H1 (cell line): ENCODE results near the gene SLC19A1. TPM values are rescaled to one million over a fixed set of nuclear protein-coding genes. Genes with fewer than 3 reads are reported as not detected.

ENCODE experiments used
- CTBP2 ChIP-seq: IDR thresholded peaks from 2 replicates; pipeline ENCODE4 v1.7.0; 2011; ENCODE audit warnings: borderline replicate concordance, mild to moderate bottlenecking, moderate library complexity, mixed read lengths, low read length; ENCODE audit not compliant: insufficient read depth, insufficient read length
- EZH2 ChIP-seq: fragments of 200-600 bp; sonication (generic); IDR thresholded peaks from 2 replicates; pipeline ENCODE4 v1.7.1; 2012; ENCODE audit warnings: low read depth, mild to moderate bottlenecking, moderate library complexity, low read length, inconsistent platforms; ENCODE audit not compliant: severe bottlenecking
- JUN ChIP-seq: IDR thresholded peaks from 2 replicates; pipeline ENCODE4 v1.6.1; 2011; ENCODE audit warnings: low read depth, mild to moderate bottlenecking, improper control_type of control experiment, low read length
- NANOG ChIP-seq: IDR thresholded peaks from 2 replicates; pipeline ENCODE4 v1.6.1; 2011; ENCODE audit warnings: low read length, low read depth, mild to moderate bottlenecking, inconsistent platforms; ENCODE audit not compliant: insufficient read depth, poor library complexity, severe bottlenecking
- RBBP5 ChIP-seq: IDR thresholded peaks from 2 replicates; pipeline ENCODE4 v1.7.1; 2012; ENCODE audit warnings: low read depth, mild to moderate bottlenecking, inconsistent platforms, low read length, moderate library complexity, borderline replicate concordance
- RNF2 ChIP-seq: fragments of 200-900, 300-1000 bp; sonication (generic); IDR thresholded peaks from 2 replicates; pipeline ENCODE4 v1.7.1; 2016; ENCODE audit warnings: borderline replicate concordance, low read depth, mild to moderate bottlenecking, antibody characterized with exemption, low read length; ENCODE audit not compliant: poor library complexity, severe bottlenecking; ENCODE audit errors: missing control alignments
- SIRT6 ChIP-seq: IDR thresholded peaks from one replicate; pipeline ENCODE4 v1.7.1; 2012; ENCODE audit warnings: low read length, inconsistent platforms
- SUZ12 ChIP-seq: fragments of 200-600 bp; sonication (generic); IDR thresholded peaks from 2 replicates; pipeline ENCODE4 v1.6.1; 2012; ENCODE audit warnings: mild to moderate bottlenecking, inconsistent platforms, low read length, moderate library complexity, mixed read lengths
- TAF7 ChIP-seq: optimal IDR thresholded peaks from 2 replicates; pipeline ENCODE3; 2011; ENCODE audit warnings: low read depth, mild to moderate bottlenecking, inconsistent platforms, low read length, moderate library complexity, borderline replicate concordance
- polyA plus RNA-seq, 7 experiments: library from polyadenylated mRNA; depleted of rRNA in 3 of 7; stranded (reverse) in 5 of 7; unstranded in 2 of 7; fragments of >200 nt in 5 of 7; fragments of 200-250 nt in 2 of 7; gene quantifications; 1 replicate in 5 of 7; 2 replicates in 1 of 7; 4 replicates in 1 of 7; pipeline versions ENCODE4 v1.2.1 to v1.2.3, GENCODE V29; 2011 to 2013; ENCODE audit warnings: missing spikeins in 2 of 7, mixed read lengths in 2 of 7
- total RNA-seq: library from RNA; stranded (reverse); fragmentation: NEBNext Ultra II Directional; extraction: Animal tissue kit (Norgen Biotek cat#: 25700); gene quantifications from 2 replicates; pipeline ENCODE4 v1.2.1, GENCODE V29; 2021
- TF ChIP-seq, protein P1 (sequence below), 3 experiments: IDR thresholded peaks; 1 replicate in 2 of 3; 2 replicates in 1 of 3; pipeline versions ENCODE4 v1.5.1 to v1.6.1; 2011; ENCODE audit warnings: low read length in 3 of 3, mild to moderate bottlenecking in 3 of 3, inconsistent platforms in 2 of 3, low read depth in 1 of 3, moderate library complexity in 1 of 3; ENCODE audit not compliant: insufficient read depth in 1 of 3; ENCODE audit errors: control extremely low read depth in 1 of 3
- TF ChIP-seq, protein P2 (sequence below): IDR thresholded peaks from 2 replicates; pipeline ENCODE4 v1.6.1; 2012; ENCODE audit warnings: inconsistent platforms

Gene SLC19A1
- total and polyA plus RNA-seq, 2 of the 8 experiments (the other 6 are each of a cell fraction or from before 2014, with no cell fraction given) = 31.6 to 43.8 TPM

DNA sequence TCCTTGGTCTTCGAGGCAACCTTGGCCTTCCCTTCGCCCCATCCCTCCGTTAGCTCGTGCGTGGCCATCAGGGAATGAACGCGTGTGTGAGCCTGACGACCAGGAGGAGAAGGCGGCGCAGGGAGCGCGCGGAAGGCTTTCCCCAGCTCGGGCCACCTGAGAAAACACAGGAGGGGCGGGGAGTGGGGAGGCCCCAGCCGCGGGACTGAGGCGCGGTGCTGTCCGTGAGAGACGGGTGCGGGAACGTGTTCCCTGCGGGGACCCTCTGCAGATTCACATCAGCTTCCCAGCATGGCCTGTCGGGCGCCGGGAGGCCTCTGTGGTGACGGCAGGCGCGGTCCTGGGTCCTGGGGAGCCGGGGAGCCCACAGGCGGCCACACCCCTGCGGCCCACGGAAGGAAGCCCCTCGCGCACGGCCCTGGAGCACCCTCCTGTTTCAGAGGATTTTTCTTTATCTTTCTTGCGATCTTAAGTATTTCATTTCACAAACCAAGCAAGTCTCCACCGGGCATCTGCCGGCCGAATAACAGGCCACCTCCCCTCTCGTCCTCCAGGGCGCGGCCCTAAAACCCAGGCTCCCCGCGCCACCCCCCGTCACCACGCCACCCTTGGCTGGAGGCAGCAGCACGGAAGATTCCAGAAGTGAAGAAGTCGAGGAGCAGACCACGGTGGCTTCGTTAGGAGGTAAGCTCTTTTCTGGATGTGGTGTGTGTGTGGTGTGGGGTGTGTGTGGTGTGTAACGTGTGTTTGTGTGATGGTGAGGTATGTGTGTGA, 66.3 kb downstream of the SLC19A1 start (continued):
- TF ChIP-seq, protein P1, sequence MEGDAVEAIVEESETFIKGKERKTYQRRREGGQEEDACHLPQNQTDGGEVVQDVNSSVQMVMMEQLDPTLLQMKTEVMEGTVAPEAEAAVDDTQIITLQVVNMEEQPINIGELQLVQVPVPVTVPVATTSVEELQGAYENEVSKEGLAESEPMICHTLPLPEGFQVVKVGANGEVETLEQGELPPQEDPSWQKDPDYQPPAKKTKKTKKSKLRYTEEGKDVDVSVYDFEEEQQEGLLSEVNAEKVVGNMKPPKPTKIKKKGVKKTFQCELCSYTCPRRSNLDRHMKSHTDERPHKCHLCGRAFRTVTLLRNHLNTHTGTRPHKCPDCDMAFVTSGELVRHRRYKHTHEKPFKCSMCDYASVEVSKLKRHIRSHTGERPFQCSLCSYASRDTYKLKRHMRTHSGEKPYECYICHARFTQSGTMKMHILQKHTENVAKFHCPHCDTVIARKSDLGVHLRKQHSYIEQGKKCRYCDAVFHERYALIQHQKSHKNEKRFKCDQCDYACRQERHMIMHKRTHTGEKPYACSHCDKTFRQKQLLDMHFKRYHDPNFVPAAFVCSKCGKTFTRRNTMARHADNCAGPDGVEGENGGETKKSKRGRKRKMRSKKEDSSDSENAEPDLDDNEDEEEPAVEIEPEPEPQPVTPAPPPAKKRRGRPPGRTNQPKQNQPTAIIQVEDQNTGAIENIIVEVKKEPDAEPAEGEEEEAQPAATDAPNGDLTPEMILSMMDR (IDR thresholded peaks at IDR 0.05; ENCODE audit: control extremely low read depth in 1 of 3, insufficient read depth in 1 of 3, low read depth in 1 of 3, low read length in 3 of 3) = no peak
- TF ChIP-seq TAF7 (no peak), SUZ12 (no peak), CTBP2 (no peak), RBBP5 (no peak), RNF2 (no peak), SIRT6 (no peak), JUN (no peak), NANOG (no peak), EZH2 (no peak)
- TF ChIP-seq, protein P2, sequence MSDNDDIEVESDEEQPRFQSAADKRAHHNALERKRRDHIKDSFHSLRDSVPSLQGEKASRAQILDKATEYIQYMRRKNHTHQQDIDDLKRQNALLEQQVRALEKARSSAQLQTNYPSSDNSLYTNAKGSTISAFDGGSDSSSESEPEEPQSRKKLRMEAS = no peak
